Hippocampal formation (tissue), 2 donors: ENCODE data around the gene LHFPL3.
"Not testable (repeated sequence)": the region's sequence is repeated elsewhere in the genome, so short reads cannot be mapped to it uniquely, and the experiment has no call there.

Source experiments
- DNase-seq, 2 donors: peaks; one replicate each; lab custom pipeline; 2025; lab: John Stamatoyannopoulos, UW

The LHFPL3 gene

GRCh38 chr7:104695563-104695962 is 367.2 kb downstream of the LHFPL3 start:
- no peak for DNase-seq

- no peak for DNase-seq
These were observed 371.9 kb downstream of the LHFPL3 start for GRCh38 chr7:104700336-104700735.

- not testable (repeated sequence) for DNase-seq
These were observed 392.6 kb downstream of the LHFPL3 start for GRCh38 chr7:104721027-104721426.

- no peak for DNase-seq
These were observed 394.6 kb downstream of the LHFPL3 start for GRCh38 chr7:104723001-104723400.

- no peak for DNase-seq
These were observed 430.1 kb downstream of the LHFPL3 start for GRCh38 chr7:104758504-104758903.

- DNase-seq: no peak
These were observed 433.5 kb downstream of the LHFPL3 start for GRCh38 chr7:104761892-104762291.

GRCh38 chr7:104767113-104767512 is 438.7 kb downstream of the LHFPL3 start:
- no peak for DNase-seq

- peak; percentile 16 to 19 for DNase-seq
These were observed 439.6 kb downstream of the LHFPL3 start for GRCh38 chr7:104767826-104768536.

GRCh38 chr7:104772405-104773345 is 444.3 kb downstream of the LHFPL3 start:
- no peak for DNase-seq

GRCh38 chr7:104773796-104774195 is 445.4 kb downstream of the LHFPL3 start:
- no peak for DNase-seq

GRCh38 chr7:104775531-104775930 is 447.1 kb downstream of the LHFPL3 start:
- DNase-seq: no peak

- no peak for DNase-seq
These were observed 448.9 kb downstream of the LHFPL3 start for GRCh38 chr7:104777301-104777800.

GRCh38 chr7:104779888-104780287 is 451.5 kb downstream of the LHFPL3 start:
- DNase-seq: no peak

GRCh38 chr7:104784686-104785085 is 456.3 kb downstream of the LHFPL3 start:
- no peak for DNase-seq

GRCh38 chr7:104789780-104790179 is 461.4 kb downstream of the LHFPL3 start:
- no peak for DNase-seq

- no peak for DNase-seq
These were observed 462.0 kb downstream of the LHFPL3 start for GRCh38 chr7:104790440-104790839.

- DNase-seq: peak in 1 of 2 donors; percentile 40
These were observed 462.7 kb downstream of the LHFPL3 start for GRCh38 chr7:104791080-104791479.

- no peak for DNase-seq
These were observed 464.7 kb downstream of the LHFPL3 start for GRCh38 chr7:104793066-104793465.

- DNase-seq: no peak
These were observed 465.8 kb downstream of the LHFPL3 start for GRCh38 chr7:104794154-104794553.

- no peak for DNase-seq
These were observed 466.2 kb downstream of the LHFPL3 start for GRCh38 chr7:104794589-104794988.

GRCh38 chr7:104795086-104795485 is 466.7 kb downstream of the LHFPL3 start:
- peak; percentile 23 to 66 for DNase-seq

GRCh38 chr7:104795616-104796398 is 467.4 kb downstream of the LHFPL3 start:
- no peak for DNase-seq
